Pancreas (tissue), 10 donors: ENCODE results near the gene CYLC2. TPM values are rescaled to one million over a fixed set of nuclear protein-coding genes. Genes with fewer than 3 reads are reported as not detected.

Source experiments
- ATAC-seq, 4 donors: fragments of 200-7000 bp; cut with Tn5 transposase; one replicate each; pipeline versions ENCODE4 v1.8.0 to v1.9.1; 2020; ENCODE audit warnings: mild to moderate bottlenecking in 4 of 4, moderate library complexity in 4 of 4
- DNase-seq, 6 donors: peaks; one replicate each; pipeline ENCODE4 v3.0.0-alpha.2; 2020
- FAIRE-seq: peaks from 2 replicates; lab custom pipeline; 2012; peaks lifted over from hg19 to GRCh38; lab: Jason Lieb, UNC
- H3K27ac ChIP-seq, 4 donors: fragments of 200-600 bp; sonication (generic); 1 replicate in 3 of 4; 2 replicates in 1 of 4; pipeline versions ENCODE4 v1.5.0 to v1.8.0; 2020
- H3K27me3 ChIP-seq, 4 donors: fragments of 200-600 bp; one replicate each; pipeline ENCODE4 v1.8.0; 2021
- H3K36me3 ChIP-seq, 3 donors: fragments of 200-600 bp; sonication (generic) in 1 of 3; one replicate each; pipeline versions ENCODE4 v1.5.0 to v1.8.0; 2020 to 2021
- H3K4me1 ChIP-seq, 3 donors: fragments of 200-600 bp; one replicate each; pipeline ENCODE4 v1.8.0; 2021
- H3K4me3 ChIP-seq, 4 donors: fragments of 200-600 bp; sonication (generic) in 2 of 4; one replicate each; pipeline versions ENCODE4 v1.5.0 to v1.8.0; 2020 to 2021
- H3K9me3 ChIP-seq, 4 donors: fragments of 200-600 bp; one replicate each; pipeline ENCODE4 v1.8.0; 2021
- CTCF ChIP-seq, 4 donors: fragments of 200-600 bp; sonication (generic) in 3 of 4; IDR thresholded peaks; one replicate each; pipeline versions ENCODE4 v1.5.0 to v1.8.0; 2021; ENCODE audit warnings: antibody characterized with exemption in 4 of 4
- WGBS, 2 donors: extraction: QIAGEN DNeasy Blood & Tissue Kit; methylation state at CpG; one replicate each; pipeline ENCODE4 v1.1.7; 2013; 5-methylcytosine and 5-hydroxymethylcytosine counted together
- intact Hi-C, 3 donors: fragments of 100-400 bp; cut with DNase I; formaldehyde crosslinking; loops; one replicate each; pipeline versions ENCODE4 v1.11.1 to v1.14.2; 2022
- polyA plus RNA-seq, 2 donors: library from polyadenylated mRNA; stranded (reverse); fragments of 200-250 nt; gene quantifications; one replicate each; pipeline ENCODE4 v1.2.3, GENCODE V29; 2013
- total RNA-seq, 6 donors: library from RNA; stranded (reverse); fragmentation: NEBNext Ultra II Directional in 4 of 6; extraction: Animal tissue kit (Norgen Biotek cat#: 25700) in 4 of 6; gene quantifications; one replicate each; pipeline versions ENCODE4 v1.2.1 to v1.2.4, GENCODE V29; 2021 to 2023
- donor health status: healthy with polysubstance abuse.
- donor health status: DM: no; HTN: no; CAD: no; lungs with moderate emphysema.
- donor health status: DM: no; HTN: no; CAD: no.
- donor health status: control.
- donor health status: control.
- donor health status: Bipolar disorder and iron deficiency.
- donor health status: DM: yes; HTN: yes; CAD: no.
- donor health status: DM: no; HTN: no; CAD: no.
- donor health status: DM: no; HTN: no; CAD: no.
- donor health status: DM: yes; HTN: yes; CAD: no.

Gene CYLC2
- total RNA-seq (not detected), polyA plus RNA-seq (under 1 TPM in 1 of 2 donors, not detected in 1; 0.05 TPM)

- H3K9me3 ChIP-seq: no peaks in the 10 kb centered on the region
- TF ChIP-seq CTCF (IDR thresholded peaks at IDR 0.05): no peak
- H3K4me3 ChIP-seq: no peak within 1 kb of the TSS
- DNase-seq: no peak
- ATAC-seq: no peak
- intact Hi-C loops: no loop called here
- H3K36me3 ChIP-seq: no peaks in the 10 kb centered on the region
- H3K27me3 ChIP-seq: no peaks in the 10 kb centered on the region
- H3K27ac ChIP-seq: no peak within 1 kb of the TSS
- no peak for FAIRE-seq
- no peaks in the 10 kb centered on the region for H3K4me1 ChIP-seq
Measured at GRCh38 chr9:102995033-102995432, at the start of gene CYLC2. TSS of gene CYLC2 (plus strand) at chr9:102995333. CDS start at chr9:102995381, 48 bp downstream.

GRCh38 chr9:102950346-102950745, 44.8 kb upstream of the CYLC2 start:
- TF ChIP-seq CTCF (IDR thresholded peaks at IDR 0.05): no peak
- FAIRE-seq (no peak), DNase-seq (no peak), ATAC-seq (no peak)
- intact Hi-C loops: no loop called here
- Histone ChIP-seq H3K4me3 (no peak overlapping the region), H3K9me3 (no peaks in the 10 kb centered on the region), H3K4me1 (no peaks in the 10 kb centered on the region), H3K27me3 (no peaks in the 10 kb centered on the region), H3K27ac (no peak overlapping the region), H3K36me3 (no peaks in the 10 kb centered on the region)
- 25 to 39% methylated on average over 2 of the region's 2 CpGs for WGBS, 2 donors

- Histone ChIP-seq H3K27ac (no peak overlapping the region), H3K4me1 (no peaks in the 10 kb centered on the region), H3K4me3 (no peak overlapping the region), H3K9me3 (no peaks in the 10 kb centered on the region), H3K36me3 (no peaks in the 10 kb centered on the region), H3K27me3 (no peaks in the 10 kb centered on the region)
- intact Hi-C loops: no loop called here
- FAIRE-seq: no peak
- no peak for TF ChIP-seq CTCF (IDR thresholded peaks at IDR 0.05)
- 79 to 89% methylated on average over 7 of the region's 7 CpGs for WGBS, 2 donors
- no peak for DNase-seq
- ATAC-seq: no peak
Measured at GRCh38 chr9:102966999-102967398, 28.1 kb upstream of the CYLC2 start.

- intact Hi-C loops: no loop called here
- 53 to 64% methylated on average over 2 of the region's 2 CpGs for WGBS, 2 donors
- TF ChIP-seq CTCF (IDR thresholded peaks at IDR 0.05): no peak
- Histone ChIP-seq H3K36me3 (no peaks in the 10 kb centered on the region), H3K4me3 (no peak overlapping the region), H3K27ac (no peak overlapping the region), H3K9me3 (no peaks in the 10 kb centered on the region), H3K4me1 (no peaks in the 10 kb centered on the region), H3K27me3 (no peaks in the 10 kb centered on the region)
- ATAC-seq (no peak), DNase-seq (no peak), FAIRE-seq (no peak)
Measured at GRCh38 chr9:102967979-102968378, 27.2 kb upstream of the CYLC2 start.

GRCh38 chr9:102972780-102973179, 22.4 kb upstream of the CYLC2 start:
- WGBS, 2 donors: 53 to 54% methylated on average over 2 of the region's 2 CpGs
- no peak overlapping the region for H3K4me3 ChIP-seq
- no peak for TF ChIP-seq CTCF (IDR thresholded peaks at IDR 0.05)
- no peak for FAIRE-seq
- no peaks in the 10 kb centered on the region for H3K27me3 ChIP-seq
- no peaks in the 10 kb centered on the region for H3K36me3 ChIP-seq
- intact Hi-C loops: loop anchor here in 1 of 3 donors (5.0 kb wide), 1 partner anchor 1150 kb away; no protein-coding TSS in a partner anchor
- H3K9me3 ChIP-seq: no peaks in the 10 kb centered on the region
- ATAC-seq: no peak
- H3K4me1 ChIP-seq: no peaks in the 10 kb centered on the region
- H3K27ac ChIP-seq: no peak overlapping the region
- DNase-seq: no peak
